Fibroblast of lung (primary cell): ENCODE data around the gene MACROD2. TPM values are rescaled to one million over a fixed set of nuclear protein-coding genes. Genes with fewer than 3 reads are reported as not detected.

Experiments
- DNase-seq, 2 donors: peaks; one replicate each; pipeline versions ENCODE4 v3.0.0 to v3.0.0-alpha.2; 2010; ENCODE audit warnings: low read depth in 2 of 2
- H2AFZ ChIP-seq: 2 replicates; pipeline ENCODE4 v1.5.1; 2012; ENCODE audit warnings: low read length, control low read depth, inconsistent platforms
- H3K27ac ChIP-seq: 2 replicates; pipeline ENCODE4 v1.5.1; 2011; ENCODE audit warnings: low read length, control low read depth; ENCODE audit not compliant: insufficient read depth
- H3K27me3 ChIP-seq: 2 replicates; pipeline ENCODE4 v1.5.1; 2011; ENCODE audit warnings: mild to moderate bottlenecking, low read length; ENCODE audit not compliant: control insufficient read depth, insufficient read depth
- H3K36me3 ChIP-seq: 2 replicates; pipeline ENCODE4 v1.5.1; 2011; ENCODE audit warnings: low read length; ENCODE audit not compliant: control insufficient read depth, insufficient read depth
- H3K4me1 ChIP-seq: 2 replicates; pipeline ENCODE4 v1.5.1; 2011; ENCODE audit warnings: low read length; ENCODE audit not compliant: control insufficient read depth, insufficient read depth; ENCODE audit errors: extremely low read depth
- H3K4me2 ChIP-seq: 2 replicates; pipeline ENCODE4 v1.5.1; 2011; ENCODE audit warnings: low read length, control low read depth; ENCODE audit not compliant: insufficient read depth; ENCODE audit errors: extremely low read depth
- H3K4me3 ChIP-seq, 4 experiments: fragments of 200-600 bp in 1 of 4; sonication (generic) in 1 of 4; replicated peaks in 1 of 4; 2 replicates each; pipeline ENCODE4 v1.5.1; 2011 to 2016; ENCODE audit warnings: low read length in 4 of 4, low read depth in 3 of 4, mild to moderate bottlenecking in 3 of 4, control low read depth in 2 of 4, inconsistent platforms in 1 of 4, mixed read lengths in 1 of 4; ENCODE audit not compliant: insufficient read depth in 1 of 4; ENCODE audit errors: control extremely low read depth in 1 of 4
- H3K79me2 ChIP-seq: 2 replicates; pipeline ENCODE4 v1.5.1; 2012; ENCODE audit warnings: mild to moderate bottlenecking, low read length, inconsistent platforms; ENCODE audit not compliant: control insufficient read depth, insufficient read depth
- H3K9ac ChIP-seq: 2 replicates; pipeline ENCODE4 v1.5.1; 2011; ENCODE audit warnings: mild to moderate bottlenecking, low read length, control low read depth; ENCODE audit not compliant: insufficient read depth
- H3K9me3 ChIP-seq: 2 replicates; pipeline ENCODE4 v1.5.1; 2012; ENCODE audit warnings: low read depth, low read length; ENCODE audit not compliant: control insufficient read depth, insufficient read depth
- H4K20me1 ChIP-seq: 2 replicates; pipeline ENCODE4 v1.5.1; 2011; ENCODE audit warnings: low read length; ENCODE audit not compliant: control insufficient read depth, insufficient read depth; ENCODE audit errors: extremely low read depth
- EZH2 ChIP-seq: IDR thresholded peaks from 2 replicates; pipeline ENCODE4 v1.5.1; 2012; ENCODE audit warnings: low read length, control low read depth, mild to moderate bottlenecking; ENCODE audit errors: missing control alignments
- polyA plus RNA-seq, 2 donors: library from polyadenylated mRNA; depleted of rRNA in 1 of 2; stranded (reverse) in 1 of 2; unstranded in 1 of 2; fragments of >200 nt; gene quantifications; 2 replicates each; pipeline ENCODE4 v1.2.1, GENCODE V29; 2011 to 2012; ENCODE audit warnings: missing spikeins in 1 of 2
- total RNA-seq: library from RNA; depleted of rRNA; stranded (reverse); fragments of >200 nt; gene quantifications from 2 replicates; pipeline ENCODE4 v1.2.1, GENCODE V29; 2014
- TF ChIP-seq, protein P1 (sequence below), 2 donors: IDR thresholded peaks in 1 of 2; conservative IDR thresholded peaks in 1 of 2; 1 replicate in 1 of 2; 2 replicates in 1 of 2; pipeline ENCODE4 v1.5.1; 2011 to 2012; ENCODE audit warnings: low read length in 2 of 2, control low read depth in 1 of 2, inconsistent platforms in 1 of 2, low read depth in 1 of 2, mild to moderate bottlenecking in 1 of 2

Gene MACROD2
- total and polyA plus RNA-seq, 2 donors (not counting 1 experiment from before 2014, with no cell fraction given) = 0.54 to 1.7 TPM

DNA sequence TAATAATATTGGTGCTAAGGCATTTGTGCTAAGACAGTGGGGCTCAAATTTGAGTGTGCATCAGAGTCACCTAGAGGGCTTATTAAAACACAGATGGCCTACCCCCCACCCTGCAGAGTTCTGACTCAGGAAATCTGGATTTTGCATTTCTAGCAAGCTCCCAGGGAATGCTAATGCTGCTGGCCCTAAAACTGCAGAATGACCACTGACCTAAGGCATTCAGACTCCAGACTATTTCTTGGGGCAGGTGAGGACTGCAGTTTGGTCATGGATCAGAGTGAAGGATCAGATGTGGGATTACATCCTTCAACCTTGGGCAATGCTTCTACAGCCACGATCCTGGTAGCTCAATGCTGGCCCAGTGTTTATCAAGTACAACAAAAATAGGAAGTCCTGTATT, 952.2 kb downstream of the MACROD2 start:
- DNase-seq = no peak
- no peak overlapping the region for H2AFZ ChIP-seq
- no peaks in the 10 kb centered on the region for H3K36me3 ChIP-seq
- no peak overlapping the region for H3K9ac ChIP-seq
- no peak for TF ChIP-seq EZH2
- TF ChIP-seq, protein P1, sequence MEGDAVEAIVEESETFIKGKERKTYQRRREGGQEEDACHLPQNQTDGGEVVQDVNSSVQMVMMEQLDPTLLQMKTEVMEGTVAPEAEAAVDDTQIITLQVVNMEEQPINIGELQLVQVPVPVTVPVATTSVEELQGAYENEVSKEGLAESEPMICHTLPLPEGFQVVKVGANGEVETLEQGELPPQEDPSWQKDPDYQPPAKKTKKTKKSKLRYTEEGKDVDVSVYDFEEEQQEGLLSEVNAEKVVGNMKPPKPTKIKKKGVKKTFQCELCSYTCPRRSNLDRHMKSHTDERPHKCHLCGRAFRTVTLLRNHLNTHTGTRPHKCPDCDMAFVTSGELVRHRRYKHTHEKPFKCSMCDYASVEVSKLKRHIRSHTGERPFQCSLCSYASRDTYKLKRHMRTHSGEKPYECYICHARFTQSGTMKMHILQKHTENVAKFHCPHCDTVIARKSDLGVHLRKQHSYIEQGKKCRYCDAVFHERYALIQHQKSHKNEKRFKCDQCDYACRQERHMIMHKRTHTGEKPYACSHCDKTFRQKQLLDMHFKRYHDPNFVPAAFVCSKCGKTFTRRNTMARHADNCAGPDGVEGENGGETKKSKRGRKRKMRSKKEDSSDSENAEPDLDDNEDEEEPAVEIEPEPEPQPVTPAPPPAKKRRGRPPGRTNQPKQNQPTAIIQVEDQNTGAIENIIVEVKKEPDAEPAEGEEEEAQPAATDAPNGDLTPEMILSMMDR (conservative IDR thresholded peaks at IDR 0.05 in 1 of 2, IDR thresholded peaks at IDR 0.05 in 1 of 2; ENCODE audit: low read depth in 1 of 2, low read length in 2 of 2) = no peak
- H3K4me3 ChIP-seq = no peak overlapping the region
- no peaks in the 10 kb centered on the region for H3K4me1 ChIP-seq
- H3K27me3 ChIP-seq = no peaks in the 10 kb centered on the region
- no peak overlapping the region for H3K27ac ChIP-seq
- no peaks in the 10 kb centered on the region for H3K79me2 ChIP-seq
- no peaks in the 10 kb centered on the region for H3K9me3 ChIP-seq
- no peaks in the 10 kb centered on the region for H4K20me1 ChIP-seq
- H3K4me2 ChIP-seq = no peak overlapping the region

GRCh38 chr20:14947946-14948345, 952.6 kb downstream of the MACROD2 start:
- TF ChIP-seq, protein P1 (conservative IDR thresholded peaks at IDR 0.05 in 1 of 2, IDR thresholded peaks at IDR 0.05 in 1 of 2; ENCODE audit: low read depth in 1 of 2, low read length in 2 of 2) = no peak
- no peak for TF ChIP-seq EZH2
- no peak overlapping the region for H3K4me3 ChIP-seq

DNA sequence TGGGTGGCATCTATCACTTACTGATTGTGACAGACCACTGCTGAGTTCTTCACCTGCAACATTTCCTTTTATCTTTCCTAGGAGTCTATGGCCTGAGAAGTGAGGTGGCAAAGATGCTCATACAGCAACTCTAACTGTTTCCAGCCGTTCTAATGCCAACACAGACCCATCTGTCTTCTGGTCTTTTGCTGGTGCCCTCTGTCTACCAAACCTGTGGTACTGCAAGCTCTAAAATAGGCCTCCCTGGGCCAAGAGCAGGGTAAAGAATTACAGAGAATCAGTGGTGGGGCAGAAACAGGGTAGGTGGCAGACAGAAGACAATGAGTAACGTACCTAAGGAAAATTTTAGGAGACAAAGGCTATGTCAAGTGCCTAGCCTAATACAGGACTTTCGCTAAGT, 953.1 kb downstream of the MACROD2 start:
- Histone ChIP-seq H3K27me3 (no peaks in the 10 kb centered on the region), H3K36me3 (no peaks in the 10 kb centered on the region), H3K79me2 (no peaks in the 10 kb centered on the region), H4K20me1 (no peaks in the 10 kb centered on the region), H3K9me3 (no peaks in the 10 kb centered on the region), H3K4me2 (no peak overlapping the region), H3K9ac (no peak overlapping the region), H2AFZ (no peak overlapping the region), H3K4me1 (no peaks in the 10 kb centered on the region), H3K4me3 (no peak overlapping the region), H3K27ac (no peak overlapping the region)
- DNase-seq = no peak
- no peak for TF ChIP-seq EZH2
- TF ChIP-seq, protein P1 (conservative IDR thresholded peaks at IDR 0.05 in 1 of 2, IDR thresholded peaks at IDR 0.05 in 1 of 2; ENCODE audit: low read depth in 1 of 2, low read length in 2 of 2) = no peak

More at GRCh38 chr20:14947946-14948345, 952.6 kb downstream of the MACROD2 start:
- Histone ChIP-seq H4K20me1 (no peaks in the 10 kb centered on the region), H3K4me1 (no peaks in the 10 kb centered on the region), H3K36me3 (no peaks in the 10 kb centered on the region), H3K9ac (no peak overlapping the region), H3K27ac (no peak overlapping the region), H3K4me2 (no peak overlapping the region), H3K79me2 (no peaks in the 10 kb centered on the region), H2AFZ (no peak overlapping the region), H3K9me3 (no peaks in the 10 kb centered on the region), H3K27me3 (no peaks in the 10 kb centered on the region)
- DNase-seq = no peak
